Nephron (organoid): ENCODE results near the gene CTSZ.

ENCODE experiments used
- H3K27ac Mint-ChIP-seq, 3 experiments: 2 replicates each; pipeline ENCODE4 v1.8.0; 2020; ENCODE audit warnings: mixed read lengths in 3 of 3, mild to moderate bottlenecking in 2 of 3, moderate library complexity in 1 of 3
- H3K27me3 Mint-ChIP-seq: 2 replicates; pipeline ENCODE4 v1.8.0; 2021; ENCODE audit warnings: low read depth, mild to moderate bottlenecking, moderate library complexity, mixed read lengths
- H3K36me3 Mint-ChIP-seq: 2 replicates; pipeline ENCODE4 v1.8.0; 2020; ENCODE audit warnings: low read depth, mixed read lengths
- H3K4me1 Mint-ChIP-seq: 2 replicates; pipeline ENCODE4 v1.8.0; 2020; ENCODE audit warnings: mixed read lengths
- H3K4me3 Mint-ChIP-seq, 3 experiments: 2 replicates each; pipeline ENCODE4 v1.8.0; 2020; ENCODE audit warnings: mild to moderate bottlenecking in 3 of 3, mixed read lengths in 3 of 3, moderate library complexity in 2 of 3
- H3K9me3 Mint-ChIP-seq: 2 replicates; pipeline ENCODE4 v1.8.0; 2020; ENCODE audit warnings: mixed read lengths
- TF ChIP-seq, protein P1 (sequence below), 3 experiments: fragments of 200-600 bp; sonication (generic); IDR thresholded peaks; one replicate each; pipeline ENCODE4 v1.5.0; 2021; ENCODE audit warnings: antibody characterized with exemption in 3 of 3; ENCODE audit not compliant: unreplicated experiment in 3 of 3

The CTSZ gene

DNA sequence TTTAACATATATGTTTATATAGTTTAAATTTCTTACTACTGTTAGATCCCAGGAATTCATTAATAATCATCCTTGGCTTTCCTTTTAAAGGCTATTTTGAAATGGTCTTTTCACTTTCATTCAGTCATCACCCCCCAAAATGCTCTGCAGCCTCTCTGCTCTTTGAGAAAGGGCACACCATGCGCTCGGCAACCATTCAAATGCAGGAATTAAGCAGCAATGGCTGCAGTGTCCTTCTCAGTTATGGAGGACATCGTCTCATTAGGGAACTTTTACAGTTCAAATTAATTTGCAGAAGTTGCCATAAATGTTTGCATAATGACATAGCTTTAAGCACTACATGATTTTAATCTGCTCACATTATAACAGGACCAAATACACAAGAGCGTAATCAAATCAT, 18.5 kb upstream of the CTSZ start:
- no peak overlapping the region for H3K27ac Mint-ChIP-seq
- TF ChIP-seq, protein P1, sequence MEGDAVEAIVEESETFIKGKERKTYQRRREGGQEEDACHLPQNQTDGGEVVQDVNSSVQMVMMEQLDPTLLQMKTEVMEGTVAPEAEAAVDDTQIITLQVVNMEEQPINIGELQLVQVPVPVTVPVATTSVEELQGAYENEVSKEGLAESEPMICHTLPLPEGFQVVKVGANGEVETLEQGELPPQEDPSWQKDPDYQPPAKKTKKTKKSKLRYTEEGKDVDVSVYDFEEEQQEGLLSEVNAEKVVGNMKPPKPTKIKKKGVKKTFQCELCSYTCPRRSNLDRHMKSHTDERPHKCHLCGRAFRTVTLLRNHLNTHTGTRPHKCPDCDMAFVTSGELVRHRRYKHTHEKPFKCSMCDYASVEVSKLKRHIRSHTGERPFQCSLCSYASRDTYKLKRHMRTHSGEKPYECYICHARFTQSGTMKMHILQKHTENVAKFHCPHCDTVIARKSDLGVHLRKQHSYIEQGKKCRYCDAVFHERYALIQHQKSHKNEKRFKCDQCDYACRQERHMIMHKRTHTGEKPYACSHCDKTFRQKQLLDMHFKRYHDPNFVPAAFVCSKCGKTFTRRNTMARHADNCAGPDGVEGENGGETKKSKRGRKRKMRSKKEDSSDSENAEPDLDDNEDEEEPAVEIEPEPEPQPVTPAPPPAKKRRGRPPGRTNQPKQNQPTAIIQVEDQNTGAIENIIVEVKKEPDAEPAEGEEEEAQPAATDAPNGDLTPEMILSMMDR (IDR thresholded peaks at IDR 0.05; ENCODE audit: unreplicated experiment in 3 of 3) = no peak
- H3K4me1 Mint-ChIP-seq = peaks cover 66% of the 10 kb centered on the region
- peaks cover 69% of the 10 kb centered on the region for H3K36me3 Mint-ChIP-seq
- no peaks in the 10 kb centered on the region for H3K9me3 Mint-ChIP-seq
- no peak overlapping the region for H3K4me3 Mint-ChIP-seq
- H3K27me3 Mint-ChIP-seq = no peaks in the 10 kb centered on the region

DNA sequence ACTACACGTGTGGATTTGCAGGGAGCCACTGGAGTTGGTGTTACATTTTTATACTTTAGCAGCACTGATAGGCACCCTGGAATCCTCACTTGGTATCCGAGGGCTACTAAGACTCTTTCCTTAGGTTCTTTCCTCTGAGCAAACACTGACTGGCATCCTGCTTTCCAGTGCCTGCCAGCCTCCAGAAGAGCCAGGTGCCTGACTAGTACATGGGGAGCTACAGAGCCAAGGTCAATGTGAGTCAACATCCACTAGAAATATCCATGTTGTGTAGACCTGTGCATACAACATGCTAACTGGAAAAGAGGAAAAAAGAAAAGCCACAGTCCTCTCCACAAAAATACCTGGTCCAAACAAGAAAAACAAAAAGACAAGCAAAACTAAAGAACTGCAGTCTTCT, 18.0 kb upstream of the CTSZ start:
- TF ChIP-seq, protein P1 (IDR thresholded peaks at IDR 0.05; ENCODE audit: unreplicated experiment in 3 of 3) = no peak
- H3K36me3 Mint-ChIP-seq = peaks cover 65% of the 10 kb centered on the region
- H3K9me3 Mint-ChIP-seq = no peaks in the 10 kb centered on the region
- H3K4me3 Mint-ChIP-seq = no peak overlapping the region
- no peak overlapping the region for H3K27ac Mint-ChIP-seq
- peaks cover 62% of the 10 kb centered on the region for H3K4me1 Mint-ChIP-seq
- no peaks in the 10 kb centered on the region for H3K27me3 Mint-ChIP-seq

DNA sequence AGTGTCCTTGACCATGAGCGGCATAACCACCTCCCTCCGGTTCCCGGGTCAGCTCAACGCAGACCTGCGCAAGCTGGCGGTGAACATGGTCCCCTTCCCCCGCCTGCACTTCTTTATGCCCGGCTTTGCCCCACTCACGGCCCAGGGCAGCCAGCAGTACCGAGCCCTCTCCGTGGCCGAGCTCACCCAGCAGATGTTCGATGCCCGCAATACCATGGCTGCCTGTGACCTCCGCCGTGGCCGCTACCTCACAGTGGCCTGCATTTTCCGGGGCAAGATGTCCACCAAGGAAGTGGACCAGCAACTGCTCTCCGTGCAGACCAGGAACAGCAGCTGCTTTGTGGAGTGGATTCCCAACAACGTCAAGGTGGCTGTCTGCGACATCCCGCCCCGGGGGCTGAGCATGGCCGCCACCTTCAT, 17.1 kb upstream of the CTSZ start:
- TF ChIP-seq, protein P1 (IDR thresholded peaks at IDR 0.05; ENCODE audit: unreplicated experiment in 3 of 3) = no peak
- Mint-ChIP-seq H3K27me3 (no peaks in the 10 kb centered on the region), H3K4me3 (no peak overlapping the region), H3K27ac (no peak overlapping the region), H3K36me3 (peaks cover 58% of the 10 kb centered on the region), H3K9me3 (no peaks in the 10 kb centered on the region), H3K4me1 (peaks cover 54% of the 10 kb centered on the region)

DNA sequence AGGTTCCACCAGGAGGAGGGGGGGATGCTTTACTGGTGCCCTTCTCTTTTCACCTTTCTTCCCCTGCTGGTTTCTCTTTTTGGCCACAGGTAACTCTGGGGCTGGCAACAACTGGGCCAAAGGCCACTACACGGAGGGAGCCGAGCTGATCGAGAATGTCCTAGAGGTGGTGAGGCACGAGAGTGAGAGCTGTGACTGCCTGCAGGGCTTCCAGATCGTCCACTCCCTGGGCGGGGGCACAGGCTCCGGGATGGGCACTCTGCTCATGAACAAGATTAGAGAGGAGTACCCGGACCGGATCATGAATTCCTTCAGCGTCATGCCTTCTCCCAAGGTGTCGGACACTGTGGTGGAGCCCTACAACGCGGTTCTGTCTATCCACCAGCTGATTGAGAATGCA, 16.6 kb upstream of the CTSZ start:
- Mint-ChIP-seq H3K4me3 (no peak overlapping the region), H3K4me1 (peaks cover 49% of the 10 kb centered on the region), H3K36me3 (peaks cover 53% of the 10 kb centered on the region), H3K27ac (no peak overlapping the region), H3K9me3 (no peaks in the 10 kb centered on the region), H3K27me3 (no peaks in the 10 kb centered on the region)
- TF ChIP-seq, protein P1 (IDR thresholded peaks at IDR 0.05; ENCODE audit: unreplicated experiment in 3 of 3) = no peak

DNA sequence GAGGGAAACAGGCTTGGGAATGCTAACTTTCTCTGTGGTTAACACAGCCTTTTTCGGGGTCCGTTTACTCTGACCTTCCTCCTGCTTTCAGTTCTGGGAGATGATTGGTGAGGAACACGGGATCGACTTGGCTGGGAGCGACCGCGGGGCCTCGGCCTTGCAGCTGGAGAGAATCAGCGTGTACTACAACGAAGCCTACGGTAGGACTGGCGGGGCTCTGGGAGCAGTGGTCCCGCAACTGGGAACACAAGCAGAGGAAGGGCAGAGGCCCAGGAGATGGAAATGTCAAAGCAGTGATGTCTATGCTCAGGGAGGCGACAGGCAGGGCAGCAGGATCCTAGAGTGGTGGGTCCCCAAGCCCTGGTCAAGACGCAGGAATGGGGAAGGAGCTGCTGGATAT, 15.7 kb upstream of the CTSZ start:
- peak overlapping the region in 1 of 3 experiments; percentile 38 for H3K27ac Mint-ChIP-seq
- H3K36me3 Mint-ChIP-seq = peaks cover 48% of the 10 kb centered on the region
- no peaks in the 10 kb centered on the region for H3K27me3 Mint-ChIP-seq
- TF ChIP-seq, protein P1 (IDR thresholded peaks at IDR 0.05; ENCODE audit: unreplicated experiment in 3 of 3) = no peak
- H3K9me3 Mint-ChIP-seq = no peaks in the 10 kb centered on the region
- peaks cover 41% of the 10 kb centered on the region for H3K4me1 Mint-ChIP-seq
- no peak overlapping the region for H3K4me3 Mint-ChIP-seq

DNA sequence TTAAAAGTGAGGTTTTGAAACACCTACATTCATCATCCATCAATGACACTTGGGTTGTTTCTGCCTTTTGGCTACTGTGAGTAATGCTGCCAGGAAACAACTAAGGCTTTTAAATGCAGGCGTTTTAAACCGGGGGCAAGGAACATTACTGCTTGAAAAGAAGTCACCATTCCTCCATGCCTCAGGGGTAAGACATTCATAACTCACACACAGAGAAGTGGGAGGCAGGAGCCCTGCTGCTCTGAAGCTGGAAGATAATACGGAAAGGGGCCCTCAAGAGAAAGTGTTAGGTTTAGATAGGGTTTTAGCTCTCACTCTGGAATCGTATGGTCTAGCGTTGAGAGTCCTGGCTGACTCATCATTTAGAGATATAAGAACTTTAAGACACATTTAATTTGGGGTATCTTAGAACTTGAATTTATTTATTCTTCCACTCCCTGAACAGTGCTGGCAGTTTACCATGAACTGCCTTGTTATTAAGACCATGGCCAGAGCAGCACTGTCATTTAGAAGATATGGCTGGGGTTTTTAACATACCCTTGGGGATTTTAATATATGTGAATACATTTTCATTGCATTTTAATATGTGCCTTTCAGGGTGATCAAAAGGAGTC, 14.0 kb upstream of the CTSZ start:
- peaks cover 27% of the 10 kb centered on the region for H3K4me1 Mint-ChIP-seq
- H3K27me3 Mint-ChIP-seq = peaks cover 8% of the 10 kb centered on the region
- peak overlapping the region; percentile 65 to 79 (median 68) for H3K27ac Mint-ChIP-seq
- no peak overlapping the region for H3K4me3 Mint-ChIP-seq
- peaks cover 32% of the 10 kb centered on the region for H3K36me3 Mint-ChIP-seq
- TF ChIP-seq, protein P1 (IDR thresholded peaks at IDR 0.05; ENCODE audit: unreplicated experiment in 3 of 3) = no peak
- no peaks in the 10 kb centered on the region for H3K9me3 Mint-ChIP-seq
